GM12891 (cell line): Measurements from ENCODE around the gene SLC1A5.

Experiments
- PAX5 ChIP-seq: IDR thresholded peaks from 2 replicates; pipeline ENCODE4 v1.6.1; 2011; ENCODE audit warnings: low read length, moderate library complexity, mild to moderate bottlenecking; ENCODE audit not compliant: insufficient read depth, severe bottlenecking
- POLR2A ChIP-seq: IDR thresholded peaks from 2 replicates; pipeline ENCODE4 v1.6.1; 2011; ENCODE audit warnings: low read depth, low read length, control low read depth
- POLR2AphosphoS5 ChIP-seq: IDR thresholded peaks from 2 replicates; pipeline ENCODE4 v1.6.1; 2011; ENCODE audit warnings: low read depth, low read length, control low read depth
- POU2F2 ChIP-seq: IDR thresholded peaks from 2 replicates; pipeline ENCODE4 v1.6.1; 2011; ENCODE audit warnings: low read depth, mild to moderate bottlenecking, control low read depth, low read length, moderate library complexity
- TAF1 ChIP-seq: IDR thresholded peaks from 2 replicates; pipeline ENCODE4 v1.6.1; 2011; ENCODE audit warnings: low read depth, low read length, control low read depth

DNA sequence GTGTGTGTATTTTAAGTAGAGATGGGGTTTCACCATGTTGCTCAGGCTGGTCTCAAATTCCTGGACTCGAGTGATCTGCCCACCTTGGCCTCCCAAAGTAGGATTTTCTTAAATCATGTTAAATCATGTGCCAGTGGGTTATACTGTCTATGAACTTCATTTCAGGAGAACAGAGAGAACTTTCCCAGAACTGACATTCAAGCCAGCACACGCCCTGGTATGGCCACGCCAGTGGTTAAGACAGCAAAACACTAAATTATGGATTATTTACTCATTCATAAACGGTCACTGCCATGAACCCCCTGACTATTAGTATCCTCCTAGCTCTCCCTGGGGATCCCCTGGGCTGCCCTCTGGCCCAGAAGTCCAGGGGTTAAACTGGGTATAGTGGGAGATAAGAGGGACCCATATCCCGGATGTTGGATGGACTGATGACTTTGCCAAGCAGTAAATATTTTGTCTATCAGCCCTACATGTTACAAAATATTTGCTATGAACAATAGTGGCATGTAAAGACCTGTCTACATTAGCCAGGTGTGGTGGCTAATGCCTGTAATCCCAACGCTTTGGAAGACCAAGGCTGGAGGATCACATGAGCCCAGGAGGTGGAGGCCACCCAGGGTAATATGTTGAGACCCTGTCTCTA is 26.0 kb downstream of the SLC1A5 start:
- TF ChIP-seq POLR2AphosphoS5 (no peak), TAF1 (no peak), POU2F2 (no peak), PAX5 (no peak), POLR2A (no peak)
